GM21619 (cell line): ENCODE measurements around the gene SEC23B.
"Not testable (repeated sequence)": the region's sequence is repeated elsewhere in the genome, so short reads cannot be mapped to it uniquely, and the experiment has no call there.

ENCODE experiments used
- ATAC-seq: cut with Tn5 transposase; IDR thresholded peaks from one replicate; pipeline ENCODE4 v1.9.1; 2021; ENCODE audit not compliant: unreplicated experiment

The SEC23B gene

DNA sequence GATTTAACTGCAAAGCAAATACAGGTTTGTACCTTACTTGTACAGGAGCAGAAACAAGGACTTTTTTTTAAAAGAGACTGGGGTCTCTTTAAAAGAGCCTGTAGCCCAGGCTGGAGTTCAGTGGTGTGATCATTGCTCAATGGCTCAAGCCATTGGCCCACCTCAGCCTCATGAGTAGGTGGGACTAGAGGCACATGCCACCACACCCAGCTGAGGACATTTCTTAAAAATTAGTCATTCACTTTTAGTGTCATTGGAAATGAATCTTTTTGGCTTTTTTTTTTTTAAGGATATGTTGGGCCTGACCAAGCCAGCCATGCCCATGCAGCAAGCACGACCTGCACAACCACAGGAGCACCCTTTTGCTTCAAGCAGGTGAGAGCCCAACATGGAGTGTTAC lies 16.9 kb downstream of the SEC23B start:
- ATAC-seq = no peak

DNA sequence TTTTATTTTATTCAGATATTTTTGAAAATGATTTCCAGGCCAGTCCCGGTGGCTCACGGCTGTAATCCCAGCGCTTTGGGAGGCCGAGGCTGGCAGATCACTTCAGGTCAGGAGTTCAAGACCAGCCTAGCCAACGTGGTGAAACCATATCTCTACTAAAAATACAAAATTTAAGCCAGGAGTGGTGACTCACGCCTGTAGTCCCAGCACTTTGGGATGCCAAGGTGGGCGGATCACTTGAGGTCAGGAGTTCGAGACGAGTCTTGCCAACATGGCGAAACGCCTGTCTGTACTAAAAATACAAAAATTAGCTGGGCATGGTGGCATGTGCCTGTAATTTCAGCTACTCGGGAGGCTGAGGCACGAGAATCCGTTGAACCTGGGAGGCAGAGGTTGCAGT lies 19.0 kb downstream of the SEC23B start:
- not testable (repeated sequence) for ATAC-seq

DNA sequence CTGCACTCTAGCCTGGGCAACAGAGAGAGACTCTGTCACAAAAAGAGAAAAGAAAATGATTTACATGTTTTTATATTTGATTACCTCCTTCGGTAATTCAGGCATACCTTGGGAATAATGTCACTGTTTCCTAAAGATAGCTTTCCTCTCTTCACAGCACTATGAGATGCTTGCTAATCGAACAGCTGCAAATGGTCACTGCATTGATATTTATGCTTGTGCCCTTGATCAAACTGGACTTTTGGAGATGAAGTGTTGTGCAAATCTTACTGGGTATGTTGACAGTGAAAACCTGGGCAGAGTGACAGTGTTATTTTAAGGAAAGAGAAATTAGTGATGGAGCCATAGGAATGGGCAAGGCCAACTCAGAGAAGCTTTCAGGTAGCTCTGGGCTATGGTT lies 19.6 kb downstream of the SEC23B start:
- ATAC-seq = no peak

DNA sequence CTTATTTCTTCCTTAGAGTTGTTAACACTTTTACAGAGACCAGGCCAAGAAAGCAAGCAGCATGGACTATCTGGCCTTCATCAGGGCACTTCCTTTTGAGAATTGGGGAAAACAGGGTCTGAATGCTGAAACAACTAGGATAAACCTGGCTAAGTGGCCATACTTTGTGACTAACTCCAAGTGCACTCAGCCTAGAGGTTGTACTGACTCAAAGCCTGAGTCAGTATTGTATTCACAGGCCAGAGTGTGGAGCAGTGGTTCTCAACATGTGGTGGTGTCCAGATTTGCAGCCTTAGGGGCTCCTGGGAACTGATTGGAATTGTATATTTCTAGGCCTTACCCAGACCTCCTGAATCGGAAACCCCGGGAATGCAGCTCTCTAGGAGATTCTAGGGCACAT lies 20.1 kb downstream of the SEC23B start:
- ATAC-seq = no peak

DNA sequence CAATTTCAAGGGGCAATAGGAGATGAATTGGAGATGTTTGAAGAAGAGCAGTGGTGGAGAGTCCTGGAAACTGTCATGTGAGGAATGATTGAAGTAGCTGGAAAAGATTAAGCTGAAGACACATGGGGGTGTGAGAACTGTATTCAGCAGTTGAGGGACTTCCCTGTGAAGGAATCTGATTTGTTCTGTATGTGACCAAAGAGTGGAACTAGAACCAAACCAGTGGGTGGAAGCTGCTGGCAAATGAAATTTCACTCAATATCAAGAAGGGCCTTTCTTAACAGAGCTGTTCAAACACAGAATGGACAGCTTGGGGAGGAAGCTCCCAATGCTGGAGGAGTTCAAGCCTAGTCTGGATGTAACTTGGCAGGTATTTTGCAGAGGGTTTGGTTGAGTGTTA lies 21.3 kb downstream of the SEC23B start:
- ATAC-seq = no peak

DNA sequence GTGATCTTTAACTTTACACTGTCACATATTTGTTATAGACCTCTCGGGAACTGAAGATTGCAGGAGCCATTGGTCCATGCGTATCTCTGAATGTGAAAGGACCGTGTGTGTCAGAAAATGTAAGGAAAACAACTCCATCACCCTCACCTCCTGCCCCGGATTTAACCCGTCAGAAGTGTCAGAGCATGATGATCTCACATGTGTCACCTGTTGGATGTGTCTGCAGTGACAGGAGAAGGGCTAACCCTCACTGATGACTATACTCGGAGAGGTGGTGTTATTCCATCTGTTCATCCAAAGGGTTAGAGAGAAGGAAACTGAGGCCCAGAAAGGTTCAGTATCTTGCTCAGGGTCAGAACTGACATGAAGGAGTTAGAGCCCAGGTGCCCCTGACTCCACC lies 24.9 kb downstream of the SEC23B start:
- ATAC-seq = no peak

DNA sequence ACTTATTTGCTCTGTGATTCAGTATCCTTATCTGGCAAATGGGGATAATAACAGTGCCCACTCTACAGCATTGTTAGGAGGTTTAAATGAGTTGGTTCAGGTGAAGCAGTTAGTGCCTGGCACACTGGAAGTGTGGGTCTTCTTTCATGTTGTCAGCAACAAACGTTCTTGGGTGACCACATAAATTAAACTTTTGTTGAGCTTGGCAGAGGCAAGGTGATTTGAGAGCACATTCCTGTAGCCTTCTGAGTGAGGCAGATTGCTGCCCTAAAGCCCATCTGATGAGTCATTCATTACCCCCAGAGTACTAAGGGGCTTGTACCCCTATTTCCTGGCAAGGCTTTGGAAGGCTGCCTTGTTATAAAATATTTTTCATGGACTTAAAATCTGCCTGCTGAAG lies 25.8 kb downstream of the SEC23B start:
- ATAC-seq = no peak

DNA sequence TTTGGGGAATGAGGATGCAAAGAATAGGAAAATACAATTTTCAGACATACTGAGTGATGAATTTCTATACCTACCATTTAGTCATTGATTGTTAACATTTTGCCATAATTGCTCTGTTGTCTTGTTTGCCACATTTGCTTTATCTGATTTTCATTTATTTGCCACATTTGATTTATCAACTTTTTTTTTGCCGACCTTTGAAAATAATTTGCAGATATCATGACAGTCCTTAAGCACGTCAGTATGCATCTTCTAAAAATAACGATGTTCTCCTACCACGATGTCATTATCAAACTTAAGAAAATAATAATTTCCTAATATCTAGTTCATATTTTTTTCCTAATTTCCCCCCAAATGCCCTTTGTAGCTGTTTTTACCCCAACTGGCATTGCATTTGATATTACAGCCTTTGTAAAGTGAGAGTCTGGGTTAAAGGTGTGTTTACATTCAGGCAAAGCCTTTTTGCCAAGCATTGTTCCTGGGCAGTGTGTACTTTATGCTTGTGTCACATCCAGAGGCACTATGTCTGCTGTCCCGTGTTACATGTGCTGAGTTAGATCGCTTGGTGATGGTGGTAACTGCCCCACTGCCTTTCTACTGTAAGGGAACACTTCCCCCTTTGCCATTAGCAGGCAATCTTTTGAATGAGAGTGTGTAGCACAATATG lies 26.4 kb downstream of the SEC23B start:
- ATAC-seq = no peak

DNA sequence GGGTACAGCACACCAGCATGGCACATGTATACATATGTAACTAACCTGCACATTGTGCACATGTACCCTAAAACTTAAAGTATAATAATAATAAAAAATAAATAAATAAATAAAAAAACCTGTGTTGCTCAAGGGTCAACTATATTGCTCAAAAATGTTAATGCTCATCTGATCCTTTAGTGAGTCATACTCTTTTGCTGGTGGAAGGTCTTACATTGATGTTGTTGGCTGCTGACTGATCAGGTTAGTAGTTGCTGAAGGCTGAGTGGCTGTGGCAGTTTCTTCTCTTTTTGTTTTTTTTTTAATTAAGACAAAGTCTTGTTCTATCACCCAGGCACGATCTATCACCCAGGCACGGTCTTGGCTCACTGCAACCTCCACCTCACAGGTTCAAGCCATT lies 29.9 kb downstream of the SEC23B start:
- ATAC-seq = no peak

DNA sequence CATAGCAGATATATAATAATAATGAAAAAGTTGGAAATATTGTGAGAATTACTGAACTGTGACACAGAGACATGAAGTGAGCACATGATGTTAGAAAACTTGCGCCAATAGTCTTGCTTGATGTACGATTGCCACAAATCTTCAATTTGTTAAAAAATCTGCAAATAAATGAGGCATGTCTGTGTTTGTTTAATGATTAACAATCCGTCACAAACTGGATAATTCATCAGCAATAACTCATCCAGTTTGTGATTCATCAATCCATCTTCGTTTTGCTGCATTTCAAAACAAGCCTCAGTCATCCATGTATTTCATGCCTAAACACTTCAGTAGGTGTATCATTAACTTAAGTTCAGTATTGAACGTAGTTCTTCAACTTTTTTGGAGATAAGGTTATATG lies 34.0 kb downstream of the SEC23B start:
- no peak for ATAC-seq

DNA sequence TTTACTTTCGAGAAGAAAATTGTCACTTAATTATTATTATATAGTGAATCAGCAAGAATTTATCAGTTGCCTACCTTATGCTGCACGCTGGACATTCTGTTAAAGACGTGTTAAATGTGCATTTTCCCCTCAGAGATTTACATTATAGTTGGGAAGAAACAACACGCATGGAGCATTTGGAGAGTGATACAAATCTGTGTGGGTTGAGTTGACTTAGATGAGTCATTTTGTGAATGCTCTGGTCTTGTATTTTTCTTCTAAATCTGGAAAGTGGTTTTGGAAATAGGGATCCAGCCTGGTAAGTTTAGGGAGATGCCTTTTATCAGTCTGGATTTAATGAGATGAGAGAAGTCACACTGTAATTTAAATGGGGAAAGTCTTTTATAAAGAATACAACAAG lies 35.5 kb downstream of the SEC23B start:
- no peak for ATAC-seq

DNA sequence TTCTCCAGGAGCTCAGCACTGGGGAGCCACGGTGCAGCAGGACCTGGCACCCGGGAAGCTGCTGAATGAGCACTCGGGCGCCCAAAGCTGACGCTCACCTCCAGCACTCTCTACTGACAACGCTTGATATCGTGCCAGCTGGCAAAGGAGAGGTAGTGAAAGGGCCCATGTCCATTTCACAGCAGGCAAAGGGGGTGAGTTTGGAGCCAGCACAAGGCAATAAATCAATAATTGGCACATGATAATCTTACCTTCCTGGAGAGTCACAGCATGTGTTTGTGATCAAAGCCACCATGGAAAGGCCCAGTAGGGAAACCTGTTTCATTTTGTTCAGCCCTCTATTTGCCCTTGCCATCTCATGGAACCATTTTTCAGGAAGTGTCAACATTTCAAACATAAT lies 36.2 kb downstream of the SEC23B start:
- no peak for ATAC-seq

DNA sequence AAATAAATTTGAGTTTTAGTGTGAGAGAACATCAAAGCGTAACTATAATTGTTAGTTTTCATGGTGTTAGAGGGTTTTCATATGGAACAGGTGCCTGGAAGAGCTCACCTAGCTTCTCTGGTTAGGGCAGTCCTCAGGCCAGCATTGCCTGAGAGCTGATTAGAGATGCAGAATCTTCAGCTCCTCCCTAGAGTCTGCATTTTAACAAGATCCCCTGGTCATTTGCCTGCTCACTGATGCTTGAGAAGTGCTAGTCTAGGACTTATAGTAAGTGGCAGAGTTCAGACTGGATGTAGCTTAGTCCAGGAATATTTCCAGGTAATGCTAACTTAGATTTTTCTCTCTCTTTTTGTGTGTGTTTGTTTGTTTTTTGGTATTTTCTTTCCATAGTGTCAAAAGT lies 37.8 kb downstream of the SEC23B start:
- ATAC-seq = no peak

DNA sequence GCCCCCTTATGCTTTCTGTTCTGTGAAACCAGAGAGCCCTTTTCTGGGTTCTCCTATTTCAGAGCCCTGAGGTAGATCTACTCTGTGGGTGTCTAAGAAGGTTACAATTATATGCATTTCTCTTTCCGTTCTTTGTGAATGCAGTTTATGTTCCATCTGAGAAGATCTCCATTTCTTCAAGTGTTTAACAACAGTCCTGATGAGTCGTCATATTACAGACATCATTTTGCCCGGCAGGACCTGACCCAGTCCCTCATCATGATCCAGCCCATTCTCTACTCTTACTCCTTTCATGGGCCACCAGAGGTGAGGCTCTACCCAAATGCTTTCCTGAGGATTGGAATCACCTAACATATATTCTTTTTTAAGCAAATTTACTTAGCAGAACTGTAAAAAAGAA lies 40.7 kb downstream of the SEC23B start:
- no peak for ATAC-seq

DNA sequence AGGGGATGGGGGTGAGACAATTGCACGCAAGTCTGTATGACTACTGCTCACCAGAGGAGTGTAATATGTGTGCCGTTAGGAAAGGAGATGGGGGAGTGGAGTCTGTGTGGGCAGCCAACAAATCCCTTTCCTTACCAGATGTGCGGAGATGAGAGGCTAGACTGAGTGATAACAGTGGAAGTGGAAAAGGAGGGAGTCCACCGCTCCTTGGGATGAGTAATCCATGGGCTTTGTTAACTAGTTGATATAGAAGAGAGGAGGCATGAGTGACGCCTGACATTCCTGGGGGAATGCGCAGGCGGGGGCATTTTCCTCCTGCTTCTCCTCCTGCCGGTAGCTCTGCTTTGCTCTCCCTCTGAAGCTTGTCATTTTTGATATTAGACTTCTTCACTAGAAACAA lies 46.0 kb downstream of the SEC23B start:
- no peak for ATAC-seq

DNA sequence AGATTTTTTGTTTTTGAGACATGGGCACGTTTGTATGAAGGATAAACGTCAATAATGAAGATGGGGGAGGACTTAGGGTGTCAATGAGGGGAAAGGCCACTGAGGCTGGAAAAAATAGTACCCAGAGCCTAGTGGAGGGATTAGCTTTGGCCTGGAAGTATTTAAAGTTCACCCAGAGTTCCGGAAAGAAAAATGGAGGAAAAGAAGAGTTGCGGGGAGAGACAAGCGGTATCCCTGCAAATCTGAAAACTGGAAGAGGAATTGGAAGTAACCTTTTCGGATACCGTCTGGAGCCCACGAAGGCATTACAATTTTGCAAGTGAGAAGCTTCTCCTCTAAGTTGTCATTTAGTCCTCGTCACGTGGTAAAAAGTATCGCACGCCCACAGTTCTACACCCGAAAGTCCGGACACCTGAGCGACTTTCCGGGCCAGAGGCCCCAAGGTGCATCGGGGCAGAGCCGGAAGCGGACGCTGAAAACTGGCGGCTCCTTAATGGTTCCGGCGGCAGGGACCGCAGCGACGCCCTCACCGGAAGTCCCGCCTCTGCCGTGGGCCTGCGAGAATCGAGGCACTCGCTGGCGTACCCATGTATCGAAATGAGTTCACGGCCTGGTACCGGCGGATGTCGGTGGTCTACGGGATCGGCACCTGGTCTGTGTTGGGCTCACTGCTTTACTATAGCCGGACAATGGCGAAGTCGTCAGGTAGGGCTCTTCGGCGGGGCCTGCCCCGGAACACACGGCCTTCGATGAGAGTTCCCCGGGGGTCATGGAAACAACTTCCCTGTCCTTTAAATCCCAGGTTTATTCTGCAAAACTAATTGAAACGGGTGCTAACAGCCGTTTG lies 59.4 kb downstream of the SEC23B start, which contains the start of gene SMIM26:
Gene SMIM26 (plus strand): TSS at position 541 of the 847 bp plus-strand sequence. CDS start 47 bp downstream, at position 588.
- ATAC-seq = peak; percentile 99

DNA sequence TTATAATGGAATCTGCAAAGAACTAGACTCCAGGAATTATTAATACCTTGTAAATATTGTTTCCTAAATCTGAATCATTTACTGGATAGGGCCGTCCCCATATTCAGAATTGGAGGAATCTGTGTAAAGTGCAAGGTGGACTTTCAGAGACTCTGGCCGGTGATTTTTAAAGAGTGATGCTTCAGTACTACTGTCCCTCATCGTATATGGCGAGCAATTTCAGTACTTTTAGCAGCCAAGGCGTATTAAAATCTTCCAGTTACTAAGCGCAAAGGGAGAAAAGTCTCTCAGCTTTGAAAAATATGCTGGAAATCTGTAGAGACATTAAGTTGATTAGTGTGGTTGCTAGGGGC lies 60.0 kb downstream of the SEC23B start:
- no peak for ATAC-seq

DNA sequence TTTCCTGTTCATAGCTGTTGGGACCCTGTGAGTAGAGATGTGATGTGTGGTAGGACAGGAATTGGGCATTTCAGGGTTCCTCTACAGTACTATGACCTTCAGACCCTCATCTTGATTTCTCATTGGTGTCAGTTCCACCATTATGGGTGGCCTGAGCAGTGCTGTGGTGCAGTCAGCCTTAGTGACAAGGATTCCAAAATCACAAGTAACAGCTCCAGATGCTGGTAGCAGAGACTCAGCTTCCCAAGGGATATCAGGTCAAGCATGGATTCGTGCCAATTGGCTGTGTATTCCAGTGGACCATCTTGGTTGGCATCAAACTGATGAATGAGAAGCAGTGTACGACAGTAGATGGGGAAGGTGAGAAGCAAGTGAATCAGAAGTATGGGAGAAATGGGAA lies 63.3 kb downstream of the SEC23B start:
- ATAC-seq = no peak

DNA sequence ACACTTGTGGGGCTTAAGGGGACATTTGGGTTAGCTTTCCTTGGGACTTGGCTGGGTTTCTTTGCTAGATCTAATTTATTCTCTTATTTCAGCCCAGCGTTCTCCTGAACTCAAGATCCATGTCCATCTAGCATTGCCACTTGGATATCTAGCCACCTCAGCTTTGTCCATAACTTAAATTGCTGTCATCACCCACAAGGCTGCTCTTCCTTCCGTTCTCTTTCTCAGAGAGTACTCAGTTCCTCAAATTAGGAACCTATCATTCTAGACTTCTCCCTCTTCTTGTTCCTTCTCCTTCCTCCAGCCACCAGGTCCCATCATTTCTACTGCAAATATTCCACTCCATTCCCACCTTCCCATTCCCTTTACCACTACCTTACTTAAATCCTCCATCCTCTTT lies 63.8 kb downstream of the SEC23B start:
- ATAC-seq = no peak

DNA sequence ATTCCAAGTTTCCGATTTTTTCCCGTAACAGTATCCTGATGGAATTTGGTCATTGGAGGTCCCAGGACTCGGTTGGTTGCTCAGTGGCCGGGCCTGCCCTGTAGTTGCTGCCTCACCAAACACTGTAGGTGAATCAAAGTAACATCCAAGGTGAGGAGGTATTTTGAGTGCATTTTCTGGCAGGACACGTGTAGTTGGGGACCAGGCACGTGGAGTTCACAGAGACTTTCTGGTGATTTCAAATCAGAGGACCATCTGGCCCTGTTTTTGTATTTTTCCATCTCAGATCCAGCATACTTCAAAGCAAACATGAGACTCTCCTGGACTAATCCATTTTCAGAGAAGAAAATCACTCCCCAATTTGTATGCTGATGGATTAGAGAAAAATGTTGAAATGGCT lies 70.2 kb downstream of the SEC23B start:
- no peak for ATAC-seq

DNA sequence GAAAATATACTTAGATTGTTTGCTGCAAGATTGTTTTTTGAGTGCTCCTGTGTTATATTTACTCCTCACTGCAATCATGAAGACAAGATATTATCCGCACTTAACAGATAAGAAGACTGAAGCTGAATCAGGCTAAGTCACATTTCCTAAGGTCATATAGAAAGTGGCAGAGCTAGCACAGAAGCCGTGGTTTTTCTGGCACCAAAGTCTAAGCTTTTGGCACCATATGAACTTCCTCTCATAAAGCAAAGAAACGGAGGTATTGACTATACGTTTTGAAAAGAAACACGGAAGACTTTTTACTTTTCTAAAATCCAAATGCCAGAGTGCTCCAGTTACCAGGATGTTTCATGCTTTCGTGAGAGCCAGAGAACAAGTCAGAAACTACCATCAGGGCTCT lies 70.8 kb downstream of the SEC23B start:
- no peak for ATAC-seq

DNA sequence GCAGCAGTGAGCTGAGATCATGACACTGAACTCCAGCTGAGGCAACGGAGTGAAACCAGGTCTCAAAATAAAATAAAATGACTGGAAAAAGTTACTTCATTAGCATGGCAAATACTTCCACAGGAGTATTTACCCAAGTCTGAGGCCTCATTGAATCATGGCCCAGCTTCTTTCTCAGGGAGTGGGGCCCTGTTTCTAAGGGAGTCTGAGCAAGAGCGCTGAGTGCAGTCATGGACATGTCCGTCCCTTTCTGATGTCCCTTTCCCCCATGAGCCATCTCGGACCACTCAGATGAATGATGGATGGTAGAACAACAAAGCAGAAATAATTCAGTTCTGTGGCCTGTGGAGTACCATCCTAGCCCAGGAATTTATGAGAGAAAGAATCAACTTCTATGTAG lies 72.3 kb downstream of the SEC23B start:
- no peak for ATAC-seq

DNA sequence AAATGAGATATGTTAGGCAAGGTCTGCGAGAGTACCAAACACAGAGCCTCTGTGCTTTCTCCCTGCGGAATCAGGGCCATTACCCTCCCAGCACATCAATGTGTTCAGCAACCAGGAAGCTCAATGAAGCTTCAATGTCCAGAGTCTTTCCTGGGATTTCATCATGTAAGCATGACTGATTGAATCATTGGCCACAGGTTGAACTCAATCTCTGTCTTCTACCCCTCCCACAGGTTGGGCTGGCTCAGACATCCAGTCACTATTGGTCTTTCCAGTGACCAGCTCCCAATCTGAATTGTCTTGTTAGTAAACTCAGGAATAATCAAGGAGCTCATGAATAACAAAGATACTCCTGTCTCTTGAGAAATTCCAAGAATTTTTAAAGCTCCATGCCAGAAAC lies 77.4 kb downstream of the SEC23B start:
- no peak for ATAC-seq
